ENCODE results near the gene PRR22.

GRCh38 chr19:5738423-5738822 lies 46.1 kb downstream of the PRR22 start:
- TF ChIP-seq EP300 (IDR thresholded peaks at IDR 0.05; ENCODE audit: low read depth) (no peak), POLR2A (IDR thresholded peaks at IDR 0.05) (no peak), CTCF (IDR thresholded peaks at IDR 0.05) (no peak)
